ENCODE results near the gene LYPLA2.

DNA sequence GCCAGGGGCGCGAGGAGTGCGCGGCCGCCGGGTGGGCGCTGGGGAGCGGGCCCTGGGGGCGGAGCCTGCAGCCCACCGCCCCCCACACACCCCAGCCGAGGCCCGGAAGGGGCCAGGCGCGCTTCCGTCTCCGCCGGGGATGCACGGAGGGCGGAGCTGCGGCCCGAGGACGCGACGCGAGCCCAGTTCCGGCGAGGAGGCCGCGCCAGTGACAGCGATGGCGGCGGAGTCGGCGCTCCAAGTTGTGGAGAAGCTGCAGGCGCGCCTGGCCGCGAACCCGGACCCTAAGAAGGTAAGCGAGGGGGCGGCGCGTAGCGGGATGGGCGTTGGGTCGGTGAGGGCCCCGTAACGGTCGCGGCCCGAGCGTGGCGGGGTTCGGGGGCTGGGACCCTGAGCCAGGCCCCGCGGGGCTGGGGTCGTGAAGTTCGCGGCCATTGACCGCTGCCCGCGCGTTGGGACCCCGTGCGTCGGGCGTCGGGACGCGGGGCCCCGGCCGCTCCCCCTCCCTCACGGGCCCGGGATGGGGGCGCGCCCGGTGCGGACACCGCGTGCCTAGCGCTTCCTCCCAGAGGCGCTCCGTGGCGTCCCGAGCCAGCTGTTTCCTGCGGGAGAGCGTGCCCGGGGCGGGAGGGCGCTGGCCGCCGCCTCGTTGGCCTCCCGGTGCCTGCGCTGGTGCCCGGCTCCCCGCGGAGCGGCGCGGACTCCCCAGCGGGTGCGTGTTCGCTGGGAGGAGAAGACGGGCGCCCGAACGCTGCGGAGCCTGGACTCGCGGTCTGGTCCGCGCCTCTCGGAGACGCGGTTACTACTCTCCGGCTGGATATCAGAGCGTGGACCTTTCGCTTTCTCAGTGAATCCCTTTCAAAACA is 47.4 kb upstream of the LYPLA2 start, which contains the start of gene ELOA:
- TF ChIP-seq, protein P1, sequence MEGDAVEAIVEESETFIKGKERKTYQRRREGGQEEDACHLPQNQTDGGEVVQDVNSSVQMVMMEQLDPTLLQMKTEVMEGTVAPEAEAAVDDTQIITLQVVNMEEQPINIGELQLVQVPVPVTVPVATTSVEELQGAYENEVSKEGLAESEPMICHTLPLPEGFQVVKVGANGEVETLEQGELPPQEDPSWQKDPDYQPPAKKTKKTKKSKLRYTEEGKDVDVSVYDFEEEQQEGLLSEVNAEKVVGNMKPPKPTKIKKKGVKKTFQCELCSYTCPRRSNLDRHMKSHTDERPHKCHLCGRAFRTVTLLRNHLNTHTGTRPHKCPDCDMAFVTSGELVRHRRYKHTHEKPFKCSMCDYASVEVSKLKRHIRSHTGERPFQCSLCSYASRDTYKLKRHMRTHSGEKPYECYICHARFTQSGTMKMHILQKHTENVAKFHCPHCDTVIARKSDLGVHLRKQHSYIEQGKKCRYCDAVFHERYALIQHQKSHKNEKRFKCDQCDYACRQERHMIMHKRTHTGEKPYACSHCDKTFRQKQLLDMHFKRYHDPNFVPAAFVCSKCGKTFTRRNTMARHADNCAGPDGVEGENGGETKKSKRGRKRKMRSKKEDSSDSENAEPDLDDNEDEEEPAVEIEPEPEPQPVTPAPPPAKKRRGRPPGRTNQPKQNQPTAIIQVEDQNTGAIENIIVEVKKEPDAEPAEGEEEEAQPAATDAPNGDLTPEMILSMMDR (IDR thresholded peaks at IDR 0.05), result no peak
- TF ChIP-seq POLR2A (IDR thresholded peaks at IDR 0.05) (peak in 1 of 2 donors; percentile 60), EP300 (IDR thresholded peaks at IDR 0.05) (peak in 1 of 2 donors; percentile 84)

Data from tibial nerve (tissue), 4 donors.